HG02884 (cell line): ENCODE results near the gene RNF144A.
"Not testable (repeated sequence)": the region's sequence is repeated elsewhere in the genome, so short reads cannot be mapped to it uniquely, and the experiment has no call there.

ENCODE experiments used
- ATAC-seq: cut with Tn5 transposase; IDR thresholded peaks from one replicate; pipeline ENCODE4 v1.9.1; 2021; ENCODE audit warnings: mild to moderate bottlenecking, moderate library complexity; ENCODE audit not compliant: unreplicated experiment

The RNF144A gene

DNA sequence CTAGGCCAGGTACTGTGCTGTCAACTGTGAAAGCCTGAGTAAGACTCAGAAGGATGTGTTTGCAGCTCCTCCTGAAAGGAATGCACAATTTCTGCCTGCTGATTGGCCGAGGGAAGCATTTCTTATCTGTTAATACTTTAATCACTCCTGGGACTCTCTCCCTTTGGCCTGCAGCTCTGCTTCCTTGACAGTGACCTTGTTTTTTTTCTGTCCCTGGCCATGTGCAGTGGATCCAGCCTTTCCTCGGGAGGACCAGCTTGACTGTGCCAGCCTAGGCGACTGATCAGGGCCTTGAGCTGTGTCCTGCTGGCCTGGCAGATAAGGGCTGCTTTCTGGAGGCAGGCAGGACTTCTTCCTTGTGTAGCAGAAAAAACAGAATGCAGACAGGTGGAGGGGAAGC is 10.0 kb downstream of the RNF144A start:
- ATAC-seq = no peak

DNA sequence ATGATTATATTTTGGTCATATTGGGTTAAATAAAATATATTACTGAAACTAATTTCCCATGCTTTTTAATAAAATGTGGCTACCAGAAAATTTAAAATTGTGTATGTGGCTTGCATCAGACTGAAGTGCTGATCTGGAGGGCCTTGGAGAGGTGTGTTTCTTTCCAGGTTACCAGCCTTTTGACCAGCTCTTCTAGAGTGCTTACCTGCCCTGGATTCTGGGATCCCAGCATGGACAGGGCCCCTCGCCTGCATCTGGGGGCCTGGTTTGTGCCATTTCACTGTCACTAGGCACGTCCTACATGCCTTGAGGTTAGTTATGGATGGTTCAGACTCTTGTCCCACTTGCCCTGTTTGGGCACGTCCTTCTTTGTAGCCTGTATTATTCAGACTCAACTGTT is 10.5 kb downstream of the RNF144A start:
- no peak for ATAC-seq

DNA sequence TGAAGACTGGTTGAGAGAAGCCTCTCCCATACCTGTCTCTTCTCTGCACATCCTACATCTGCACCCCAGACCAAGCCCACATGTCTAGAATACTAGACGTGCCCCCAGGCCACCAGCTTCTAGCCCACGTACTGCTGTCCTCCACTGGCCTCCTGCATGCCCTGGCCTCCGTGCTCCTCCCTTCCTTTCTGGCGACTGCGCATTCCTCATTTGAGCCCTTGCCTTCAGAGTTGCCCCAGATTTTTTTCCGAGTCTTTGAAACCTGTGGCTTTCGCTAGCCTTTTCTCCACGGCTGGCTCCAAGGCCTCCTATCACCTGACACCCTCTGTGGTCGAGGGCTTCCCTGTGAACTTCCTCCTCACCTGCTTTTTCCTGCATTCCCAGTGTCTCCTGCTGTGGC is 11.2 kb downstream of the RNF144A start:
- ATAC-seq = no peak

DNA sequence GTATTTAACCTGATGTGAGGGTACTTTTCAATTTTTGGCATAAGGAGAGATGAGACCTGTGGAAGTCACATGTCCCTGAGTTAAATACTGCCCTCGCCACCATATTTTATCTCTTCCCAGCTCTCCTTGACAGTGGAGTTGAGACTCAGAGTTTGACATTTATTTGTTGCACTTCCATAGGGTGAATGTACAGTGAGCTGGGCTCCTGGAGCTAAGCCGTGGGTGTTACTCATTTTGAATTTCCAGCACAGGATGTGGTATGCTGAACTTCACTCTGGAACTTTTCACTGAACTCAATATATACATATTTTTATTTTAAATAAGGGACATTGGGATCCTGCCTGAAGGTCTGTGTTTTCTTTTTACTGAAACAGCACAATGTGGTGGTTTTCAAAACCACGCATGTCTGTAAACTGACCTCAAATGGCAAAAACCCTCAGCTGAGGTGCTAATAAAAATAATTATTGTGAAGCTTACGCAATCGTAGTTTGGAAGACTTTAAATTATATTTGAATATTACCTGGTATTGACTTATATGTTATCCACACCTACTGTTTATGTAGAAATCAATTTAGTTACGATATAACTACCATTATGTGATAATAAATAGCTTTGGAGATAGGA is 12.1 kb downstream of the RNF144A start:
- no peak for ATAC-seq

DNA sequence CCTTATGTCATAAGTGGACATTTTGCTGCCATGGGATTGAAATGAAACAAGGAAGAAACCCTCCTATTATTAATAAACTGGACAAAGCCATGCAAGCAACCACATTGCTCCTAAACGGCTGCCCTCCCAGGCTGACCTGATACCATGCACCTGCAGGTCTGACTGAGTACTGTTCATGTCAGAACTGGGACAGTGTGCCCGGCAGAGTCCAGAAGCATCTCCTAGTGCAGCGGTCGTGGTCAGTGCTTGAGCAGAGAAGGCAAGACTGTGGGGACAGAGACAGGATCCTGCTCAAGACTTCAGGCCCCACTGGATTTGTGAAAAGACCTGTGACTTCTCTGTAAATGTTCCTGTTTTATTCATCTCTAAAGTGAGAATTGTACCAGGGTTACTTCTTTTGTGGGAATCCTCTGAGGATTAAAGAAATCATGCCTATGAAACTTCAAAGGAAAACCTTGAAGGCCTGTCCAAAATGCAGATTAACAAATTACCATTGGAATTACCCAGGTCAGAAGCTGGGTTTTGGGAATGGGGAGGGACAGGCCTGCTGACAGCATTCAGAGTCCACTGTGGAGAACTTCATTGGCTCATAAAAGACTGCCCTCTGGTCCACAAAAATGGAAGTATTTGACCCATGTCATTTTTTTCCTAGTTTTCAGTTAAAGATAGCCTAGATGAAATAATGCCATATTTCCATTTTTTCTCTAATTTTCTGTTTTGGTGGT is 13.9 kb downstream of the RNF144A start:
- no peak for ATAC-seq

DNA sequence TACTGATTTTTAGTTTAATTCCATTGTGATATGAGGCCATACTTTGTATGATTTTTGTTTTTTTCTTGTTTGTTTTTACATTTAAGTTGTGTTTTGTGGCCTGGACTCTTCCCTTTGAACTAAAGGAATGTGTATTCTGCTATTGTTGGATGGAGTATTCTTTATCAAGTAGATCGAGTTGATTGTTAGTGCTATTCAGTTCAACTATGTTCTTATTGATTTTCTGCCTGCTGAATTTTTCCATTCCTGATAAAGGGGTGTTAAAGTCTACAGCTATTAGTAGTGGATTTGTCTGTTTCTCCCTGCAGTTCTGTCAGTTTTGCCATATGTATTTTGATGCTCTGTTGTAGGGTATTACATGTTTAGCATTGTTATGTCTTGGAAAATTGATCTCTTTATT is 14.5 kb downstream of the RNF144A start:
- ATAC-seq = no peak

DNA sequence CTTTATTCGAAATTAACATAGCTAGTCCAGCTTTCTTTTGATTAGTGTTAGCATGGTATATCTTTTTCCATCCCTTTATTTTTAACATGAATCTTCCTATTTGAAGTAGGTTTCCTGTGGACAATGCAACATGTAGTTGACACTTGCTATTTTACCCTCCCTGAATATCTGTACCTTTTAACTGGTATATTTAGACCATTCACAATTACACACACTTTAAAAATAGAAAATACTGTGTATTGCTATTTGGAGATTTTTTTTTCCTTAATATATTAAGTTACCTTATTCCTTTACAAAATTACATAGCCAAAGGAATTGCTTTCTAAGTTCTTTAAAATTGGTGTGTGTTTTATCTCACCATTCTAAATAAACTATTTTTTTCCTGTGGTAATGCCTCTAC is 15.0 kb downstream of the RNF144A start:
- ATAC-seq = no peak

DNA sequence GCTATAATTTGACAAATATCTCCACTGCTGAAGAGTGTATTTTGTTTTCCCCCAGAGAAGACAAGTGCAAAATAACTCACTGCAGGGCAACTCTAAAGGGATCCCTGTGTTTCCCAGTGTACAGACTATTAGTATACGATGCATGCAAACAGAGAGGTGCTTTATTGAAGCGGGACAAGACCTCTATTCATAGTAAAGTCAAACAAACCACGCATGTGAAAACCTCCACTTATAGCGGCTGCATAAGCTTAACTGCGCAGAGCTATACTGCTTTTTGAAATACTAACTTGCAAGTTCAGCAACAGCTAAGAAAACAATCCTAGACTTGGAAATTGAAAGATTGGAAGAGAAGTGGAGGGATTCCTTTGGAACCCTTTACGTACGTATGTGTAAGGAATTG is 15.6 kb downstream of the RNF144A start:
- ATAC-seq = no peak

DNA sequence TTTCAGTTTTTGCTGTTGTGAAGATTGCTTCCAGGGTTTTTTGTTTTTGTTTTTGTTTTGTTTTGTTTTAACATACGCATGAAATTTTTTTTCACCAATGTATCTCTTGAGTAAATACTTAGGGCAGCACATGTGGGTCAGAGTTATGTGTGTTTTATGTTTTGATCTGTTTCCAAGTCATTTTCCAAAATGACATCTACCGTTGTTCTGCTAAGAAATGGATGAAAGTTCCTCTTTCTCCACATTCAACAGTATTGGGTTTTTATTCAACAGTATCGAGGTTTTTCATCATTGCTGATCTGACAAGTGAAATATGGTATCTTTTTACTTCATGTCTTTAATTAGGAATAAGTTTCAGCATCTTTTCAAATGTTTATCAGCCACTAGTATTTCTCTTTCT is 16.7 kb downstream of the RNF144A start:
- no peak for ATAC-seq

DNA sequence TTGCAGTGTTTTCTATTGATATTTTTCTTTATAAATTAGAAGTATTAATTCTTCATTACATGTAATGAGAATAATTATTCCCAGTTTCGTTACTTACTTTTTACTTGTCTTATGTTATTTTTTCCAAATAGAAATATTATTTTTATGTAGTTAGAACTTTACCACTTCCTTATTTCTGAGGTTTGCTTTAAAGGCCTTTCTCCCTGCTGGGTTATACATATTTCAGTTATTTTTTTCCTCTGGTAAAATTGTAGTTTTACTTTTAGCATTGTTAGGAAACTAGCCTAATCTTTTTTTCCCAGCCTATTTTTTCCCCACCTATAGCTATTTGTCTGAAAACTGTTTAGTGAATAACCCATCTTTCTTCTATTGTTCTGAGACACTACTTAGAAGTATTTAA is 17.1 kb downstream of the RNF144A start:
- no peak for ATAC-seq

DNA sequence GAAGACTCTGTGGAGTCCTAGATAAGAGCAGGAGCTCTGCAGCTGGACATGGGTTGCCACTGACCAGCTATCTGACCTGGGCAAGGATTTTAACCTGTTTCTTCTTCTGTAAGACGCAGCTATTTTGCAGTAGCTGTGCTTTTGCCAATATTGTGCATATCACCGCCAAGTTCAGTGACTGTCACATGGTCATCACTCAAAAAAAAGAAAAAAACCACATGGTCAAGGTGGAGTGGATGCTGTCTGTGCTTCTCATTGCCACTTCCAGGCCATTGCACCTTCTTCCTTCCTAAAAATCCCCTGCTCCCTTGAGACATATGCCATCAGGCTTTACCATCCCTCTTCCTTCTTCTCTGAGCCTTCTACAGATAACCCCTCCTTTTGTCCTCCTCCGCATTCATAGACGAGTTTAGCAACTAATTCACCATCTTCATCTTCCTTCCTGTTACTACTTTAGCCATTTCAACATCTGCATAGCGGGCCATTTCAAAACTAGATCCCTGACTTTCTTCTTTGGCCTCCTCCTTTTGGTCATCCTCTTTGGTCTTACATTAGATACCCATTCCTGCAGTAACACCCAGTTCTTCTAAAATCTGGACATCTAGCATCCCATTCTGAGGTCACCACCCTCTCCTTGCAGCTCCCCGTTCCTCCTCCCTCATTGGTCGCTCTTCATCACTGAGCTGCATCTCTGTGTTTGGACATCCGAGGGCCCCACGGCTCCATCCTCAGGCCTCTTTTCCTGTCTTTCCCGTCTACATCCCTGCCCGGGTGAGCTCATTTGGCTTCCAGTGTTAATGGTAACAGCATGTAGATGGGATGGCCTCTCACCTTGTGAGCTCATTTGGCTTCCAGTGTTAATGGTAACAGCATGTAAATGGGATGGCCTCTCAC is 17.8 kb downstream of the RNF144A start:
- ATAC-seq = no peak

DNA sequence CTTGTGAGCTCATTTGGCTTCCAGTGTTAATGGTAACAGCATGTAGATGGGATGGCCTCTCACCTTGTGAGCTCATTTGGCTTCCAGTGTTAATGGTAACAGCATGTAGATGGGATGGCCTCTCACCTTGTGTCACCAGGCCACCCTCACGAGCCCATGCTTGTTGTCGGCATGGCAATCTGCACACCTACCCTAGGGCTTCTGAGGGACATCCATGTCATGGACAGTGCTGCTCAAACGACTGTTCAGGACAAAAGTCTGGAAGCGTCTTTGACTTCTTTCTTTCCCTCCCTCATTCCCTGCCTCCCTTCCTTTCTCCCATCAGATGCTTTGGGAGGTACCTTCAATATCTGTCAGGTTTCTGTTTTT is 18.4 kb downstream of the RNF144A start:
- ATAC-seq = not testable (repeated sequence)

DNA sequence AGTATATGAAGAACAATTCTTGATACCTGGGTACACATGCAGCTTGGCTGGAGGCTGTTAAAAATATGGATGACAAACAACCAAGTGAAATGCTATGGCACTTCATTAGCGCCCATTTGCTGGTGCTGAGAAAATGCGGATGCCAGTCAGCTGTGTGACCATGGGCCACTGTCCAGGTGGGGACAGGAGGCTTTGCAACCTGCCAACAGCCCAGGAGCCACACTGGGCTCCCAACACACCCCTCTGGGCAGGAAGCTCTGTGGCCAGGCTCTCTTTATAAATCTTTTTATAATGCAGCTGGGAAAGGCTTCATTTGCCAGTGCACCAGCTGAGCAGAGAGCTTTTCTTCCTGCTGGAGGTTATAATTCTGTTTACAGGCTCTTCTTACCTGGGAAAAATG is 19.9 kb downstream of the RNF144A start:
- ATAC-seq = no peak

DNA sequence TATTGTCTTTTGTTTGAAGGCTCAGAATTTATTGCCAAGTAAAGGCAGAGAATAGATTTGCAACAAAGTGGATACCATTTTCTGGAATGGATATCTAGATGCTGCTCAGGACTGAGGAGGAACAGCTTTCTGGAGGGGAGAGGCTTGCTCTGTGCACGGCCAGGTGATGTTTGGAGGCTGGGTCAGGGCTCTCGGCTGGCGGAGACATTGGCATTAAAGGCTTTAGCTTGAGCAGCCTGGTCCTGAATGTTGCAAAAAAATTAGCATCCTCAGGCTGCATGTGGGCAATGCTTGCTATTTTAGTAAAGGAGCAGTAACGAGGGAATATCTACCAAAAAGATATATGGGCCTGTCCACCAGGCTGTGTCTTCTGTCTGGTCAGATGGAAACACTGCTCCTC is 20.4 kb downstream of the RNF144A start:
- no peak for ATAC-seq

DNA sequence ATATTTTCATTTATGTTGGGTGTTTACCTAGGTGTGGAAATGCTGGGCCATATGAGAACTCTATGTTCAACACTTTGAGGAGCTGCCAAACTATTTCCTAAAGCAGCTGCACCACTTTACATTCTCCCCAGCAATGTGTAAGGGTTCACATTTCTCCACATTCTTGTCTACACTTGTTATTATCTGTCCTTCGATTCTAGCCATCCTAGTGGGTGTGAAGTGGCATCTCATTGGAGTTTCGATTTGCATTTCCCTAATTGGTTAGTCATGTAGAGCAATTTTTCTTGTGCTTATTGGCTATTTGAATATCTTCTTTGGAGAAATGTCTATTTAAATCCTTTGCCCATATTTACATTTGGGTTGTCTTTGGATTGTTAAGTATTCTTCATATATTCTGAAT is 21.9 kb downstream of the RNF144A start:
- ATAC-seq = no peak

DNA sequence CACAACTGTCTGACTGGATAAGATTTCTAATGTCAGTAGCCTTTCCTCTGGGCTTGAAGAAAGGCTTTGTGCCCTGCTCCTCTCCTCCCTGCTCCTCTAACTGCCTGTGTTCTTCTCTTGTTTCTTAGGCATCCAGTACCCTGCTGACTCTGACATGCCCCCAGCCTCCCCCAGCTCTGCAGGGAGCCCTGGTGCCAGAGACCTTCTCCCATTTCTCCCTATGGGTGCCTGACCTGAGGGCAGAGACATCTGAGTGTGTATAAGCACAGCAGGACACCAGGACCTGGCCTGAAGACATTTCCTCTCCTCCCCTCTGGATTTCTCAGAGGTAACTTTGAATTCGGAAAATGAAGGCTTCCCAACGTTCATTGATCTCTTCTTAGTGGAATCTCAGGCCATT is 23.6 kb downstream of the RNF144A start:
- ATAC-seq = no peak

DNA sequence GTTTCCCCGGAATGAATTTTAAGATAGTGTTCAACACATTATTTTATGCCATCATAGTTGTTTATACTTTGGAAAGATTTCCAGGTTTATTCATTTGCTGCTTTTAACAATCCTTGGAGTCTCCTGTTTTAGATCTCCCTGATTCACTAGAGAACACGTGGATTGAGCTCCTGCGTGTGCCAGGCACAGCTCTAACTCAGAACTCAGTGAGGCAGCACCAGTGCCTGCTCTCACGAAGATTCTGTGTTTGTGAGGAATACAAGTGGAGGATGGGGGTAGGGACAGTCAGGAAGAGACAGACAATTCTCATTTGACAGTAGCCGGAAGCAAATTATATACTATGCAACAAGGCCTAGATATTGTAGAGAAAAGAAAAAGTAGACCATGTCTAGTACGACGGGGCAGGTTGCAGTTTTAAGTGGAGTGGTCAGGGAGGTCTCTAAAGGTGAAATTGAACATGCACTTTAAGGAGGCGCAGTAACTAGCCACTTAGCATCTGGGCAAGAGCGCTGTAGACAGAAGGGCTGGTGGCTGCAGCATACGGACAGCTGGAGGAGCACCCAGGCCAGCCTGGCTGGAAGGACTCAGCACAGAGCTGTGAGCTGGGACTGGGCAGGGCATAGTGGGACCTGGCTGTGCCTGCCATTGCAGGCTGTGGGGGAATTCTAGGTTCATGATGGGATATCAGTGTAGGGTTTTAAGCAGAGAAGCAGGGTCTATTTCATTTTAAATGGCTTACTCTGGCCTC is 24.3 kb downstream of the RNF144A start:
- ATAC-seq = no peak

DNA sequence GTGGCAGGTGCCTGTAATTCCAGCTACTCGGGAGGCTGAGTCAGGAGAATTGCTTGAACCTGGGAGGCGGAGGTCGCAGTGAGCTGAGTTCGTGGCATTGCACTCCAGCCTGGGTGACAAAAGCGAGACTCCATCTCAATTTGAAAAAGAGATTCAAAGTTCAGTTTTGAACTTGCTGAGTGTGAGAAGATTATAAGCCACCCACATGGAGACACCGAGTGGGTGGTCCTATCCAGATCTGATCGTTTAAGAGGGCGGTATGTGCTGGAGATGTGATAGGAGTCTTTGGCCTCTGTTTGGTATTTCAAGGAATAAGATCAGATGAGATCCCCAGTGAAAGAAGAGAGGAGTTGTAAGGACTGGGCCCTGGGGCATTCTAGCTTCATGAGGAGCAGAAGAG is 25.6 kb downstream of the RNF144A start:
- no peak for ATAC-seq

DNA sequence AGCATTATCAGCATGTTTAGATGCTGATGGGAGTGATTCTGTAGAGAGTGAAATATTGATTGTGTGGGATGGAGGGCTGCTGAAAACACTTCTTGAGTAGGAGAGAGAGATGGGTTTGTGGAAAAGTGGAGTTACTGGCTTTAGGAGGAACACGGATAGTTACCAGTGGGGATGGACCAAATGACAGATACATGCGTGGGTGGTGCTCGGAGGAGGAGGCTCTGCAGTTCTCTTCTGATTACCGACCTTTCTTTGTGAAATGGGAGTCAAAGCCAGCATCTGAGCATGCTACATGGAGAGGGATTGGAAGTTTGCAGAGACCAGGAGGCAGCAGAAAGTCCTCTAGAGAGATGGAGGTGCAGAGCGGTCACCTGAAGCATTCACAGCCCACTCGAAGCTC is 26.3 kb downstream of the RNF144A start:
- ATAC-seq = no peak

DNA sequence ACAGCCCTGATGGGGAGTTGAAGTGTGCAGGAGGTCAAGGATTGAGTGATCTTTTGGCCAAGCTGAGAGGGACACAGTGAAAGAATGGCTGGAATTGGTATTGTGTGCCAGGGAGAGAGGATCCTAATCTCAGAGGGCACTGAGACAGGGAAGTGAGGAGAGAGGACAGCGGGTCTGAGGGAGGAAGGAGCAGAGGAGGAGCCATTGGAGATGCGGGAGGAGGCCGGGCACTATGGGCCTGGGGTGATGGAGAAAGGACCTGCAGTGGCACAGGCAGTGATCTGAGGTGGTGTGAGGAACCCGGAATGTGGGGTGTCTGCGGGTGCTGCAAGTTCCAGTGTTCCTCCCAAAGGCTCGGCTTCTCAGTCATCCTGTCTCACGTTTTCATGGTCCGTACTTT is 26.8 kb downstream of the RNF144A start:
- no peak for ATAC-seq

DNA sequence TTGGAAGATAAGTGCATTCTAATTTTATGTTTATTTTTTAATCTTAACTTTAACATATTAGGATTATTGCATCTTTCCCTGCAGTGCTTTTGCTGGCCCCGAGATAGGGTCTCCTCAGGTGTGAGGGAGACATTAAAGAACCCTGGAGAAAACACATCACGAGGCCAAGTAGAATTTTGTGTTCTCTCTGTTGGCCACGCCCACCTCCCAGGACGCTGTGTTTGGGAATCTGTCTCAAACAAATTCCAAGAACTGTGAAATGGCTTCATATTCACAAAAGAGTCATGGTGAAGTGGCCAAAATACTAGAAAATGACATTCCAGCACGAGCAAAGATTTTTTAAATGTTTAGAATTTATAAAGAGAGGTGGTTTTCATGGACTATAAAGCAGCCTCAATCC is 27.3 kb downstream of the RNF144A start:
- no peak for ATAC-seq
